ACC112 (cell line): ENCODE measurements around the gene SLX1A.
"Not testable (repeated sequence)": the region's sequence is repeated elsewhere in the genome, so short reads cannot be mapped to it uniquely, and the experiment has no call there.

Experiments
- H2AFZ ChIP-seq: fragments of 200-600 bp; sonication (generic); one replicate; pipeline ENCODE4 v1.6.0; 2017; ENCODE audit warnings: antibody characterized with exemption, low read length; ENCODE audit not compliant: unreplicated experiment
- H3K27ac ChIP-seq: fragments of 200-600 bp; sonication (generic); 2 replicates; pipeline ENCODE4 v1.5.1; 2014; ENCODE audit warnings: low read depth, mild to moderate bottlenecking, antibody characterized with exemption, low read length, moderate library complexity
- H3K27me3 ChIP-seq: fragments of 200-600 bp; sonication (generic); 2 replicates; pipeline ENCODE4 v1.6.1; 2014; ENCODE audit warnings: mild to moderate bottlenecking, antibody characterized with exemption, low read length, moderate library complexity, mixed read lengths; ENCODE audit not compliant: insufficient read depth
- H3K36me3 ChIP-seq: fragments of 200-600 bp; sonication (generic); 2 replicates; pipeline ENCODE4 v1.6.1; 2016; ENCODE audit warnings: mild to moderate bottlenecking, antibody characterized with exemption, low read length, moderate library complexity, mixed read lengths; ENCODE audit not compliant: insufficient read depth
- H3K4me1 ChIP-seq: fragments of 200-600 bp; sonication (generic); one replicate; pipeline ENCODE4 v1.6.1; 2016; ENCODE audit warnings: low read length, mixed read lengths; ENCODE audit not compliant: insufficient read depth, unreplicated experiment, control insufficient read depth
- H3K4me3 ChIP-seq: fragments of 200-600 bp; sonication (generic); 2 replicates; pipeline ENCODE4 v1.5.1; 2014; ENCODE audit warnings: mild to moderate bottlenecking, low read depth, low read length
- H3K79me2 ChIP-seq: fragments of 200-600 bp; sonication (generic); one replicate; pipeline ENCODE4 v1.6.0; 2016; ENCODE audit warnings: low read length; ENCODE audit not compliant: control insufficient read depth, unreplicated experiment, insufficient read depth

The SLX1A gene

GRCh38 chr16:30193615-30194014 is at the start of gene SLX1A, which contains the start of gene BOLA2B:
Gene SLX1A, plus strand, starts transcription at chr16:30193875. Its CDS starts 210 bp downstream, at chr16:30194085.
Gene BOLA2B, minus strand, starts transcription at chr16:30193666. Its CDS starts 71 bp downstream, at chr16:30193595.
- not testable (repeated sequence) for H3K27me3 ChIP-seq, H3K27ac ChIP-seq, H3K79me2 ChIP-seq, H3K36me3 ChIP-seq, H2AFZ ChIP-seq, H3K4me1 ChIP-seq
- peak within 1 kb of the TSS; percentile 68 for H3K4me3 ChIP-seq

GRCh38 chr16:30144017-30144416 is 49.7 kb upstream of the SLX1A start:
- Histone ChIP-seq H2AFZ (no peak overlapping the region), H3K27ac (no peak overlapping the region), H3K36me3 (no peaks in the 10 kb centered on the region), H3K27me3 (no peaks in the 10 kb centered on the region), H3K4me1 (no peaks in the 10 kb centered on the region), H3K4me3 (no peak overlapping the region), H3K79me2 (no peaks in the 10 kb centered on the region)

GRCh38 chr16:30144917-30145316 is 48.8 kb upstream of the SLX1A start:
- no peak overlapping the region for H3K27ac ChIP-seq
- no peaks in the 10 kb centered on the region for H3K79me2 ChIP-seq
- H3K4me3 ChIP-seq = no peak overlapping the region
- no peaks in the 10 kb centered on the region for H3K27me3 ChIP-seq
- no peaks in the 10 kb centered on the region for H3K36me3 ChIP-seq
- no peak overlapping the region for H2AFZ ChIP-seq
- H3K4me1 ChIP-seq = no peaks in the 10 kb centered on the region

- no peak overlapping the region for H2AFZ ChIP-seq
- no peaks in the 10 kb centered on the region for H3K36me3 ChIP-seq
- H3K27me3 ChIP-seq = no peaks in the 10 kb centered on the region
- no peaks in the 10 kb centered on the region for H3K4me1 ChIP-seq
- H3K27ac ChIP-seq = no peak overlapping the region
- H3K79me2 ChIP-seq = no peaks in the 10 kb centered on the region
- H3K4me3 ChIP-seq = no peak overlapping the region
Observed at GRCh38 chr16:30145657-30146056, 48.0 kb upstream of the SLX1A start.

- Histone ChIP-seq H3K4me3 (no peak overlapping the region), H2AFZ (no peak overlapping the region), H3K4me1 (no peaks in the 10 kb centered on the region), H3K27ac (no peak overlapping the region), H3K79me2 (no peaks in the 10 kb centered on the region), H3K27me3 (no peaks in the 10 kb centered on the region), H3K36me3 (no peaks in the 10 kb centered on the region)
Observed at GRCh38 chr16:30147843-30148510, 45.7 kb upstream of the SLX1A start.

- Histone ChIP-seq H3K36me3 (no peaks in the 10 kb centered on the region), H3K79me2 (no peaks in the 10 kb centered on the region), H3K4me3 (no peak overlapping the region), H2AFZ (no peak overlapping the region), H3K27me3 (no peaks in the 10 kb centered on the region), H3K27ac (no peak overlapping the region), H3K4me1 (no peaks in the 10 kb centered on the region)
Observed at GRCh38 chr16:30149250-30149930, 44.3 kb upstream of the SLX1A start.

GRCh38 chr16:30151091-30151490 is 42.6 kb upstream of the SLX1A start:
- Histone ChIP-seq H3K27ac (no peak overlapping the region), H3K27me3 (no peaks in the 10 kb centered on the region), H3K36me3 (no peaks in the 10 kb centered on the region), H3K79me2 (no peaks in the 10 kb centered on the region), H2AFZ (no peak overlapping the region), H3K4me3 (no peak overlapping the region), H3K4me1 (no peaks in the 10 kb centered on the region)

GRCh38 chr16:30152517-30152916 is 41.2 kb upstream of the SLX1A start:
- Histone ChIP-seq H3K27ac (no peak overlapping the region), H3K4me3 (no peak overlapping the region)

GRCh38 chr16:30155188-30155587 is 38.5 kb upstream of the SLX1A start:
- no peak overlapping the region for H3K4me3 ChIP-seq
- H3K79me2 ChIP-seq = no peaks in the 10 kb centered on the region
- no peak overlapping the region for H3K27ac ChIP-seq
- no peak overlapping the region for H2AFZ ChIP-seq
- H3K4me1 ChIP-seq = no peaks in the 10 kb centered on the region
- no peaks in the 10 kb centered on the region for H3K36me3 ChIP-seq
- no peaks in the 10 kb centered on the region for H3K27me3 ChIP-seq

More at GRCh38 chr16:30152517-30152916, 41.2 kb upstream of the SLX1A start:
- no peak overlapping the region for H2AFZ ChIP-seq
- no peaks in the 10 kb centered on the region for H3K27me3 ChIP-seq
- no peaks in the 10 kb centered on the region for H3K4me1 ChIP-seq
- H3K79me2 ChIP-seq = no peaks in the 10 kb centered on the region
- no peaks in the 10 kb centered on the region for H3K36me3 ChIP-seq

GRCh38 chr16:30157214-30157613 is 36.5 kb upstream of the SLX1A start:
- Histone ChIP-seq H3K27me3 (no peaks in the 10 kb centered on the region), H3K36me3 (no peaks in the 10 kb centered on the region), H3K79me2 (no peaks in the 10 kb centered on the region), H3K4me3 (no peak overlapping the region), H3K4me1 (no peaks in the 10 kb centered on the region), H3K27ac (no peak overlapping the region), H2AFZ (no peak overlapping the region)

- Histone ChIP-seq H3K36me3 (no peaks in the 10 kb centered on the region), H3K4me3 (no peak overlapping the region), H3K4me1 (no peaks in the 10 kb centered on the region), H3K79me2 (no peaks in the 10 kb centered on the region), H2AFZ (no peak overlapping the region), H3K27ac (no peak overlapping the region), H3K27me3 (no peaks in the 10 kb centered on the region)
Observed at GRCh38 chr16:30163538-30163937, 30.1 kb upstream of the SLX1A start.
